ENCODE results near the gene SLC39A2.

GRCh38 chr14:20989787-20990600 lies 9.1 kb upstream of the SLC39A2 start, which contains the start of gene METTL17:
- TF ChIP-seq NFRKB (IDR thresholded peaks at IDR 0.05) (no peak), ARNT (IDR thresholded peaks at IDR 0.05) (no peak), PKNOX1 (IDR thresholded peaks at IDR 0.05) (peak; percentile 55), FOXA1 (IDR thresholded peaks at IDR 0.05) (no peak), SP1 (IDR thresholded peaks at IDR 0.05) (no peak), SUZ12 (IDR thresholded peaks at IDR 0.05) (no peak), BHLHE40 (IDR thresholded peaks at IDR 0.05; ENCODE audit: borderline replicate concordance) (no peak), LEF1 (IDR thresholded peaks at IDR 0.05; ENCODE audit: borderline replicate concordance) (no peak), FOXM1 (IDR thresholded peaks at IDR 0.05; ENCODE audit: borderline replicate concordance) (no peak), TARDBP (IDR thresholded peaks at IDR 0.05) (no peak), L3MBTL2 (conservative IDR thresholded peaks at IDR 0.05) (peak; percentile 87), HDGF (IDR thresholded peaks at IDR 0.05; ENCODE audit: borderline replicate concordance) (no peak), CTBP1 (IDR thresholded peaks at IDR 0.05; ENCODE audit: borderline replicate concordance) (no peak), ELF4 (IDR thresholded peaks at IDR 0.05) (peak; percentile 31; the same call in 1 of the 2 replicates)
